Measurements from ENCODE around the gene MBTPS1.
A peak's percentile ranks its signal among the peaks of the same experiment; 100 is the strongest.

MBTPS1 gene

DNA sequence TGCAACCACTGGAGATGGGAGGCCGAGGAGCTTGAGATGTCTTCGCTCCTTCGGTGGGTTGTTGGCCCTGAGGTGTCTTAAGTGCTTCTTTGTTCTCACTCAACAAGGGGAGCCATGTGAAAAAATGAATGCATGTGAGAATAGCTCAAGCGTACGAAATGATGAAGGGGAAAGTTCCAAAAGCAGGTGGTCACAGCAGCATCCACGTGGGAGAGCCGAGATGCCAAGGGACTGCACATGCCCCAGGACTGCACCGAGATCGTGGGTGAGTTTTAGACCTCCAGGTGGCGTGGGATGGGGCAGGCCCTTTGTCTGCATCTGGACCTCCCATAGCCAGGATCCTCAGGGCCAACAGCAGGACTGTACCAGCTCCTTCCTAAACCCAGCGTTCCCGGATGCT is 82.2 kb downstream of the MBTPS1 start:
- DNase-seq (ENCODE audit: low spot score): no peak

- DNase-seq (ENCODE audit: low spot score): no peak
These were observed 83.2 kb downstream of the MBTPS1 start for GRCh38 chr16:84033251-84034195.

DNA sequence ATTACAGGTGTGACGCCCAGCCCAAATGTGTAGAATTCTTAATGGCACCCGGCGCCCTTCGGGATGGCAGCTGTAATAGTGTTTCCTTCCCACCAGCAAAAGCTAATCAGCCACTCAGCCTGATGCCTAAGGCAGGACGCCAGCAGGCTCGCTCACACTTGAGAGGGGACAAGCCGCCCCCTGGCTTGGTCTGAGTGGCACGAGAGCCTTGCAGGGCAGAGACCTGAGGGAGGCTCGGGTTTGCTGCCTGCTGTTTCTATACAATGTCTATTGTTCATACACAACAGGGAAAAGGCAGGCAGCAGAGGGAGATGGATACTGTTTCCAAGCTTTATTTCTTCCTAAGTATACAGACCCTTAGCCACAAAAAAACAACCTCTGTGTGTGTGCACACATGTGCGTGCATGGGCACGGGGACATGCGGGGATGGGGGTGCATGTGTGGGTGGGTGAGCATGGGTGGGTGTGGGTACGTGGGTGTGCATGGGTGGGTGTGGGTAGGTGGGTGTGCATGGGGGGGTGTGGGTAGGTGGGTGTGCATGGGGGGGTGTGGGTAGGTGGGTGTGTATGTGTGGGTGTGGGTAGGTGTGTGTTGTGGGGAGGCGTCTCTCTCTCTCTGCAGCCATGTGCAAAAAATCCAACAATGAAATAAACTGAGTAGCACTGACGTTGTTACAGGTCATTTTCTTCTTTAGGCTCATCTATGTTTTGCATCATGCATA is 84.1 kb downstream of the MBTPS1 start:
- peak; percentile 71 for DNase-seq (ENCODE audit: low spot score)

GRCh38 chr16:84031556-84031955 is 85.2 kb downstream of the MBTPS1 start:
- no peak for DNase-seq (ENCODE audit: low spot score)

GRCh38 chr16:84029297-84030047 is 87.3 kb downstream of the MBTPS1 start:
- no peak for DNase-seq (ENCODE audit: low spot score)

DNA sequence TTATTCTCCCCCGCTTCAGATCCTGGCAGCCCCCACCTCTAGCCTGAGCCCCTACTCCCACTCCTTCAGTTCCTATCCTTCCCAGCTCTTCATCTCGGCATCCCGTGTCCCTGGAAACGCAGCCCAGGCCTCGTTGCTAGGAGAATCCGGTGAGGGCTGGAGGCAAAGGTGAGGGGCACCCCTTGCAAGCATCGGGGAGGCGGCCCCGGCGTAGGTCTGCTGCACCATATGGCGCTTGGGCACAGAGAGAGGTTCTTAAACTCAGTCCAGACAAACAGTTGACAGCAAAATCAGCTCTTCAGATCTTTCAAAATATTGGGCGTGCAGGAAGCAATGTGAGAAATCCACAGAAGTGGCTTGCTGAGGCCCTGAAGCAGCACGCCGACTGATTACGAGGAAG is 89.1 kb downstream of the MBTPS1 start:
- no peak for DNase-seq (ENCODE audit: low spot score)

GRCh38 chr16:84026606-84027005 is 90.1 kb downstream of the MBTPS1 start:
- DNase-seq (ENCODE audit: low spot score): no peak

DNA sequence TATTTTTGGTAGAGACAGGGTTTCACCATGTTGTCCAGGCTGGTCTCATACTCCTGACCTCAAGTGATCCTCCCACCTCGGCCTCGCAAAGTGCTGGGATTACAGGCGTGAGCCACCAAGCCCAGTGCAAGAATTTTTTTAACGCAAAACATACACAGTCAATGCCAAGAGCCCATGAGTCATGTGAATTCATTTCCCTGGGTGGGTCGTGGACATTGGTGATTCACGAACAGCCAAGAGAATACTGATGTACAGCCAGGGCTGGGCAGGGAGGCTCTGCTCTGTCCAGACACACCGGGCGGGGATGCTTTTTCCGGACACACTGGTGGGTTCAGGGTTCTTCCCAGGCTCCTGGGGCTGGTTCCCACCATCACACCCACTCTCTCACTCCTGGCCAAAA is 91.9 kb downstream of the MBTPS1 start:
- no peak for DNase-seq (ENCODE audit: low spot score)

DNA sequence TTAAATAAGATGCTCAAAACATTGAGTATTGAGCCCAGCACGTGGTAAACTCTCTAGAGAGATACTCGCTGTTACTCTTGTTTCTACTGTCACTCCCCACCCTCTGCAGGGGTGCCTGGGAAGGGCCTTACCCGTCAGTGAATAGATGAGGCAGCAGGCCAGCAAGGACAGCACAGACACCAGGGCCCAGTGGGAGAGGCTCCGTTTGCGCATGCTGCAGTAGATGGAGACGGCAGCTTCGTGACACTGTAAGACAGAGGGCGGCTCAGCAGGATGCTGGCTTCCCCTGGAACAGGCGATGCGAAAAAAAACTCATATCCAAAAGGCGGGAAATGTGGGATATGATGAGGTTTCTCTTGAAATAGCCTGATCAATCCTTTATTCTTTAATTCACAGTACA is 94.1 kb downstream of the MBTPS1 start:
- no peak for DNase-seq (ENCODE audit: low spot score)

DNA sequence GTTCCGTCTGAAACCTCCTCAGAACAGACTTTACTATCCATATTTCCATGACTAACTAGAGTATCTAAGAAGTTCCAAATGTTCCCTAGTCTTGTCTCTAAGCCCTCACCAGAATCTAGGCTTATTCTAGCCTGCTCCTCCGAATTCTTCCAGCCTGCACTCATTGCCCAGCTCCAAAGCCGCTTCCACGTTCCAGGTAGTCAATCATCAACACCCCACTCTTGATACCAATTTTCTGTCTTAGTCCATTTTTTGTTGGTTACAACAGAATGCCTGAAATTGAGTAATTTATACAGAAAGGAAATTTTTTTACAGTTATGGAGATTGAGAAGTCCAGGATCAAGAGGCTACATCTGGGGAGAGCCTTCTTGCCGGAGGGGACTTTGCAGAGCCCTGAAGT is 95.3 kb downstream of the MBTPS1 start:
- no peak for DNase-seq (ENCODE audit: low spot score)

DNA sequence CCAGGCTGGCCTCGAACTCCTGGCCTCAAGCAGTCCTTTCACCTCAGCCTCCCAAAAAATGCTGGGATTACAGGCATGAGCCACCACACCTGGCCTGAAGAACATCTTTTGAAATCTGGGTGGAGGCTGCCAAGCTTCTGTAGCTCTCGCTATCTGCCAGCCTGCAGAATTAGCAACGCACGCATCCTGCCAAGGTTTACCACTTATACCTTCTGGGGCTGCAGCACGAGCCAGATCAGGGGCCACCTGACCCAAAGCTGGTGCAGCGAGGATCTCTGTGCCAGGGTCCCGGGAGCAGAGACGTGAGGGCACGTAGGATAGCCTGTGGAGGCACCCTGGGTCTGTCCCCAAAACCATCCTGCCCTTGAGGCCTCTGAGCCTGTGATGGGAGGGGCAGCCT is 96.4 kb downstream of the MBTPS1 start:
- DNase-seq (ENCODE audit: low spot score): no peak

DNA sequence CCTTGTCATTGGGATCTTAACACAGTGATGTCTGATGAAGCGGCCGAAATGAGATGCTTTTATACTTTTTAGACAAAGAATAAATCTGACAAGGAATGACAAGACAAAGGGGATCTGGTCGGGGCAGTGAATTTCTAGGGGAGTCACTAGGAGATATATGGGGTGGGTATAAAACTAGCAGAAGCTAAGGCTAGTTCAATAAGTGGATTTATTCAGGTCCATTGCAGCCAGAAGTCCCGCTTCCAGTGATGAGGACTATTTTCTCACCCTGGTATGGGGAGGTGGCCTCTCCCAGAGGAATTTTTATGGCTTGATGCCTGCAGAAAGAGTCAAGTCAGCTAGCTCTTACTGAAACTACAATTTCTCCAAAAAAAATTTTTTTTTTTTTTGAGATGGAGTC is 98.0 kb downstream of the MBTPS1 start:
- no peak for DNase-seq (ENCODE audit: low spot score)

DNA sequence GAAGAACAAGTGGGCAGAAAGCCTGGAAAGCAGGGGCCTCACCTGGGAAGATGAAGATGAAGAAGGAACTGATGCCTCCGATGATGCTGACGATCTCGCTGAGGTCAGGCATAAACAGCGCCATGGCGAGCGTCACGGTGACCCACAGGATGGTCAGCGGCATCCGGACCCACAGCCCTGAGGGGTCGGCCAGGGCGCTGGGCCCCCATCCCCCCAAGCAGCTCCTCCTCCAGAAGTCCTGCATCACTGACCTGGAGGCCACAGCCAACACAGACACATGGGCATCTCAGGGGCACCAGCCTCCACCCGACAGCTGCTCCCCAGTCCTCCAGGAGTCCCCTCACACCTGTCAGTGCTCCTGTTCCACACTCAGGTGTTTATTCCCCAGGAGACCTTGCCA is 100.3 kb downstream of the MBTPS1 start:
- no peak for DNase-seq (ENCODE audit: low spot score)

DNA sequence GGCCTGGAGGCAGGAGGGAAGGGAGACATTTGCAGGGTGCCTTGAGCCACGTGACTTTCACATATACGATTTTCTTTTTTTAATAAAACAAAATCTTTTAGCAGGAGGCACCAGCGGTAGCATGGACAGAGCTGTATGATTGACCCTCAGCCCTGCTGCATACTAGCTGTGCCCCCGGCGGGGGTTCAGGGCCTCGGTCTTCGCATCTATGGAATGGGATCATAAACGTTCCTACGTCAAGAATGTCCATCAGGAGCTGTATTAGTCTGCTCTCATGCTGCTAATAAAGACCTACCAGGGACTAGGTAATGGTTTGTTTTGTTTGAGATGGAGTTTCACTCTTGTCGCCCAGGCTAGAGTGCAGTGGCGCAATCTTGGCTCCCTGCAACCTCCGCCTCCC is 101.3 kb downstream of the MBTPS1 start:
- no peak for DNase-seq (ENCODE audit: low spot score)

DNA sequence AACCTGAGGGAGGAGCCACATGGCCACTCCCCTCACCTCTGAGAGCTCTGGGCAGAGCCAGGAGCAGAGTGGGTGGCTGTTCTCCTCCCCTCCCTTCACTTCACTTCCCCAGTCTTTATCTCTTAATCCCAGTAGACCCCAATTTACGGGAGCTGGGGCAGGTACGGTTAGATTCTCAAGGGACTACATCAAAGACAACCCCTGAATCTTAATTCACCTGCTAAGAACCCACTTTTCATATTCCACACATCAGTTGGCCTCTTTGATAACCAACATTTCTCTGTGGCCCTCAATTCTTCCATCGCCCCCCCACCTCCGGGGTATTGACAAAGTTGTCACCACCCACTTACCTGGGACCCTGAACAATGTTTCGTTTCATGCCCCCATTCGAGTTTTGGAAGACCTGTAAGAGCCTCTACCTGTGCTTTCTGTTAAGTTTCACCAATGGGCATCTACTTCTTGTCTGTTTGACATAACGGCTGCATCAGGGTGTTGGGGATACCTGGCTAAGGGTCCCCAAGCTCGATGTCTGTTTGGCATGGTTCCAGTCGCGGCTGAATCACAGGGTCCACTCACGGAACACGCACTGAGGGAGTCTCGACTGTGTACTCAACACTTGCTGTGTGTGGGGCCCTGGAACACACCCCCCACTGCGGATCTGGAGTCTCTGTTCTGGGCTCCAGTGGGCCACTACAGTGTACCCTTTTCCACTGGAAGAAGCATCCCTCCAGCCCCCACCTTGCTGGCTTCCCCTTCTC is 102.0 kb downstream of the MBTPS1 start:
- no peak for DNase-seq (ENCODE audit: low spot score)

GRCh38 chr16:84013787-84014569 is 102.8 kb downstream of the MBTPS1 start:
- peak; percentile 94 for DNase-seq (ENCODE audit: low spot score)

- DNase-seq (ENCODE audit: low spot score): no peak
These were observed 107.5 kb downstream of the MBTPS1 start for GRCh38 chr16:84009282-84009681.

- DNase-seq (ENCODE audit: low spot score): no peak
These were observed 108.8 kb downstream of the MBTPS1 start for GRCh38 chr16:84007965-84008364.

- no peak for DNase-seq (ENCODE audit: low spot score)
These were observed 109.2 kb downstream of the MBTPS1 start for GRCh38 chr16:84007520-84007919.

- no peak for DNase-seq (ENCODE audit: low spot score)
These were observed 111.4 kb downstream of the MBTPS1 start for GRCh38 chr16:84005391-84005790.

DNA sequence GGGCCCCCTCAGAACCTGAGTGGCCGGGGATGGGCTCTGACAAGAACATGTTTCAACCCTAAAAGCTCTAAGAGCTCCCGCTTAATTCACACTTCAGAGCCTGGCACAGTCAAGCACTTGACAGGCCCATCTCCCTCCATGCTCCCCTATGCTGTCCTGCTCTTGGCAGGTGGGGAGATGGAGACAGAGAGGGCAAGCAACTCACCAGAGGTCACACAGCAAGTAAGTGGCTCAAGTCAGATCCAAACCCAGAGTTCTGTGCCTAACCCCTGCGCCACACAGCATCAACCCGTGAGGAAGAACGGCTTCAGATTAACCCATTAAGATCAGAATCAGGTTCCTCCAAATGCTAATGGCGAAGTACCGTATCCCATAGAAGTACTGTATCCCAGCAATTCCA is 112.3 kb downstream of the MBTPS1 start:
- DNase-seq (ENCODE audit: low spot score): no peak

All from iPS-NIHi11 (cell line).